T-helper 1 cell (primary cell): ENCODE measurements around the gene DPEP3.
"Not testable (repeated sequence)": the region's sequence is repeated elsewhere in the genome, so short reads cannot be mapped to it uniquely, and the experiment has no call there.

ENCODE experiments used
- DNase-seq, 5 donors: peaks; one replicate each; pipeline ENCODE4 v3.0.0-alpha.2; 2012 to 2020

DPEP3 gene

DNA sequence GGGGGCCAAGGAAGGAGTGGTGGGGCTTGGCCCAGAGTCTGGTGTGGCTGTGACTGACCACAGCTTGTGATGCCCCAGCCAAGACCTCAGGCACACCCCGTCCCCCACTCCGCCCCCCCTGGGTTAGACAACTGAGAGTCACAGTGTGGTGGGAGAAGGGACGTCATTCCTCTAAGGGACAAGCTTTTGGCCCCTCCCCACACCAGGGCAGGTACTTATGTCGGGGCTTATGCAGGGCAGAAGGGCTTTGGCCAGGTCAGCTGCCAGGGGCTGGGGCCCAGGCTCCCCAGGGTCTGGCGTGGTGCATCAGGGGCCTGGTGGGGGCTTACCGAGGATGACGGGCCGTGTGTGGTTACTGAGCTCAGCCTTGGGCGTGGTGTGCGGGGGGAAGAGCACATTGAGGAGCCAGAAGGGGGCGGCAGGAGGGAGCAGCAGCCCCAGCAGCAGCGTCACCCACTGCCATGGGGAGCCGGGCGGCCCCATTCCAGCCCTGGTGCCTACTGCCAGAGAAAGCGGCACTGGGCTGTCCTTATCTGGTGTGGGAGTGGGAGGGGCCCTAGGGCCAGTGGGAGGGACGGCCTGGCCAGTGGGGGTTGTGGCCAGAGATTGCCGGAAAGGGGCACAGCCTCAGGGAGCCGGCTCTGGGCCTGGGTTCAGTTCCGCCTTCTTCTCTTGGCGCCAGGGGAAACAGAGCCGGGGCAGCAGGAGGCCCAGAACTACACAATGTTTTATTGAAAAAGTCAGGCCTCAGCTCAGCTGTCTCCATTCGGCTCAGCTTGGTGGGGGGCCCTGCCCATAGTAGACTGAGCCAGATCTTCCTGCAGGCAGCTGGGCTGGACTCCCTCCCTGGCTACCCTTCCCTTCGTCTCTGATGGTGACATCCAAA is 36.4 kb downstream of the DPEP3 start, which contains the start of gene LCAT:
LCAT (minus strand) TSS at position 502 of the 886 bp plus-strand sequence; CDS start at position 483, 19 bp downstream.
- no peak for DNase-seq

DNA sequence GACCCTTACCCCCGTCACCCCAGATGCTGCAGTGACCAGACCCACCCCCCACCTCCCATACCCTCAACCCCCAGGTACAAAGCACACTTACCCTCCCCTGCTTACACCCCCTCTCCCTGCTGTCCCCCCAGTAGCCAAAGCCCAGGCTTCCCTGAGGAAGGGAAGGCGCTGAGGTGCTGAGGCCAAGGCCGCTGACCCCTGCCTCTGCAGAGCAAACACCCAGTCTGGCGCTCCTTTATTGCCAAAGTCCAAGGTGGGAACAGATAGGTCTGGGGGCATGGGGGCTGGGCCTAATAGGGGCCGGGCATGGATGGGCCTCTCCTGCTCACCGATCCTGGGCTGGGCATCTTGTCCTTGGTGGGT is 37.1 kb downstream of the DPEP3 start:
- DNase-seq: no peak

DNA sequence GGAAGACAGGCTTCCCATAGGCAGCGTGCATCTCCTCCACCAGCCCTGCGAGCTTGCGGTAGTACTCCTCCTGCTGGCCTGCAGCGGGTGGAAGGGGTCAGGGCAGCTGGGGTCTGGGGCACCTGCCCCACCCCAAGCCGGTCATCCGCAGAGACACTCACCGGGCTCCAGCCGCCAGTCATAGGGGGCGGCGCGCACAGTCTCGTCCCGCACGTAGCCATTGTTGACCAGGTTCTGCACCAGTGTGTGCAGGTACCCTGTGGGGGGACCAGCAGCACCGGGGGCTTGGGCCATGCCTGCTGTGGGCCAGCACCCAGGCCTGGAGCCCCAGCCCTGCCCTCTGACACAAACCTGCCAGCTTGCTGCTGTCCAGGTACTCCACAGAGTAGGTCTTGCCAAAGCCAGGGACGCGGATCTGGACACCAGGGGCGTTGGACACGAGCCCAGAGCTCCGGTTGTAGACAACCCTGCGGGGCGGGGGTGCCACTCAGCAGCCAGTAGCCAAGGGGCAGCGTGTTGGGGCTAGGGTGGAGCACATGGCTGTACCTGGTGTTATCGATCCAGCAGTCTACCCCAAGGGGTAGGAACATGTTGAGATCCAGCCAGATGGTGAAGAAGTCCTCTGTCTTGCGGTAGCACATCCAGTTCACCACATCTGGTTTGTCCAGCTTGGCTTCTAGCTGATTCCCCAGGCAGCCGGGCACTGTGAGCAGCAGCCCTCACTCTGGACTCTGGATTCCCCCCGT is 37.6 kb downstream of the DPEP3 start:
- DNase-seq: no peak

DNA sequence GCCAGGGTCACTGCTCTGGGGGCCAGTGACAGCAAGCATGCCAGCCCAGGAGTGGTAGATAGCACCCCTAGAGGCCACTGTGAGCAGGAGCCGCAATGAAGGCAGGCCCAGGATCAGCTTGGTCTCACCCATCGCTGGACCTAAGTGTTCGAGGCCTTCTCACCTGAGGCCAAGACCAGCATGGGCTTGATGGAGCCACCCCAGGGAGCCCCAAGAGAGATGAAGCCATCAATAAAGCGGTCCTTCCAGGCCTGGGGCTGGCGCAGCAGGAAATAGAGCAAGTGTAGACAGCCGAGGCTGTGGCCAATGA is 38.1 kb downstream of the DPEP3 start:
- DNase-seq: peak in 1 of 5 donors; percentile 38

DNA sequence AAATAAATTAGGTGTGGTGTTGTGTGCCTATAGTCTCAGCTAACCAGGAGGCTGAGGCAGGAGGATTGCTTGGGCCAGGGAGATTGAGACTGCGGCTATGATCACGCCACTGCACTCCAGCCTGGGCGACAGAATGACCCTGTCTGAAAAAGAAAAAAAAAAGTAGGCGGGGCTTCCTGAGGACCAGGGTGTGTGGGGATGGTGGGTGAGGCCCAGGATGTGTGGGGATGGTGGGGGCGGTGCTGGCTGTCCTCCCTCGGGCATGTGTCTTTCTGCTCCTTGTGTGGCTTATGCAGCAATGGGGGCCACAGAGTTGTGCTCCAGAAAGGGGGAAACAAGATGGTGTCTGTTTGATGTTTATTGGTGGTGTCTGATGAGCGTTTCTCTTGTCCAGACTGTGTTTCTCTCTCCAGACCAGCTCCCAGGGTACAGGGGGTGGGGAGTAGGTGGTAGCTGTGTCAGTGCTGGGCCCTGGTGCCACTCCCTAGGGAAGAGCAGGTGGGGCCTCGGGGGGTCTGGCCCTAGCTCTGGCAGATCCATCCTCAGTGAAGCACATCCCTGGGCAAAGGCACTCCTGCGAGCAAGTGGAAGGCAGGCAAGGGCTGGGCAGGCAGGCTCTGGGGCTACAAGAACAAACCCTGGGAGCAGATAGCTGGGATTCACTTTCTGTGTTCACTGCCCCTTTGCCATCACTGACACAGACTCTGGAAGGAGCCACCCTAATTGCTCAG is 38.7 kb downstream of the DPEP3 start:
- no peak for DNase-seq

DNA sequence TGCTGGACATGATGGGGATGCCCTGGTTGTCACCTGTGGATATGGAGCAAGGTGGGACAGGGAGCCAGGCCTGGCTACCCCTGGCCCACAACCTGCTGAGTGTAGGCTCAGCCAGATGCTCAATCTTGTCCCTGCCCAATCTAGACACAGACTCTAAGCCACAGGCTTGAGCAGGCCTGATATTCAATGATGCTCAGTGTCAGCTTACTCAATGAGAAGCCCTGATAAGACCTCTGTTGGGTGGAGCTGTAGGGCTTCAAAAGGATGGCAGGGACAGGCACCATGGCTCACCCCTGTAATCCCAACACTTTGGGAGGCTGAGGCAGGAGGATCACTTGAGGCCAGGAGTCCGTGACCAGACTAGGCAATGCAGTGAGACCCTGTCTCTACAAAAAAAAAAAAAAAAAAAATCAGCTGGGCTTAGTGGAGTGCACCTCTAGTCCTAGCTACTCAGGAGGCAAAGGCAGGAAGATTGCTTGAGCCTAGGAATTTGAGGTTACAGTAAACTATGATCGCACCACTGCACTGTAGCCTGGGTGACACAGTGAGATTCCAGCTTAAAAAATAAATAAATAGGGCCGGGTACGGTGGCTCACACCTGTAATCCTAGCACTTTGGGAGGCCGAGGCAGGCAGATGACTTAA is 39.7 kb downstream of the DPEP3 start:
- DNase-seq: no peak

DNA sequence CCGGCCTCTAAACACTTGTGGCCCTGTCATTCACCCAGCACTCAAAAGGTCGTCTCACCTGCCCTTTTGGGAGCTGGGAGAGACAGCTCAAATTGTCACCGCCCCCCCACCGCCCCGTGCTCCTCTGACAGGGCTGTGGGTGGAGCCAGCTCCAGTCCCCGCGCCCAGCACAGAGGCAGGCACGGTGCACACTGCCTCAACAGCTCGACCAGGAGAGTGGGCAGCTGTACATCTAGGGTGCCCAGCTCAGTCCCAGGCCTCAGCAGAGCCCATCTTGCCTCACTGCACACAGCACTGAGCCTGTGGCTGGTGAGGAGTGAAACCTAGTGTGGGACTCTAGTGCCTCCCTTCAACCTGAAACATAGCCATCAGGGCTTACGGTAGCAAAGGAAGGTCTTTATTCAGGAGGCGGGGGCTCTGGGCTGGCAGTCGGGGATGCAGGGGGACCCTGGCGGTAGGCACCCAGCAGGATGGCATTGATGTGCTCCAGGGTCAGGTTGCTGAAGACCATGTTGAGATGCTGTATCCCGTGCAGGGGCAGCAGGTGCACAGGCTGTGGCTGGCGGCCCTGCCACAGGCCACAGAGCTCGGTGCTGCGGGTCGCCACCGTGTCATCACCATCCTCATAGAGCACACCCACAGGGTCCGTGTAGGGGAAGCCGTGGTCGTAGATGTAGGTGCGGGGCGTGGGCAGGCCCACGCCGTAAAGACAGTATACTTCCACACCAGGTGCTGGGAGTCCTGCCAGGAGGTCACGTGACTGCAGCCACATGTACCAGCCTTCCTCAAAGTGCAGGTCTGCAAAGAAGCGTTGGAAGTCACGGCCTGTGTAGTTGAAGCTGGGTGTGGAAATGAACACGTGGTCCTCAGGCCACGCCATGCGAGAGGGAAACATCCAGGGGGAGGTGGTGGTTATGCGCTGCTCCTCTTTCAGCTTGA is 40.5 kb downstream of the DPEP3 start:
- peak in 2 of 5 donors; percentile 27 to 36 for DNase-seq

DNA sequence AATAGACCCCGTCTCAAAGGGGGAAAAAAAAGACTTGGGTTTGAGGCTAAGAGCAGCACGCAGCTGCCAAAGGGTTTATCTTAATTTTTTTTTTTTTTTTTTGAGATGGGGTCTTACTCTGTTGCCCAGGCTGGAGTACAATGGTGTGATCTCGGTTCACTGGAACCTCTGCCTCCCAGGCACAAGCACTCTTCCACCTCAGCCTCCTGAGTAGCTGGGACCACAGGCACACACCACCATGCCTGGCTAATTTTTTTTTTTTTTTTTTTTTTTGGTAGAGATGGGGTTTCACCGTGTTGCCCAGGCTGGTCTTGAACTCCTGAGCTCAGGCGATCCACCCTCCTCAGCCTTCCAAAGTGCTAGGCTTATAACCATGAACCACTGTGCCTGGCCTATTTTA is 42.6 kb downstream of the DPEP3 start:
- DNase-seq: not testable (repeated sequence)

DNA sequence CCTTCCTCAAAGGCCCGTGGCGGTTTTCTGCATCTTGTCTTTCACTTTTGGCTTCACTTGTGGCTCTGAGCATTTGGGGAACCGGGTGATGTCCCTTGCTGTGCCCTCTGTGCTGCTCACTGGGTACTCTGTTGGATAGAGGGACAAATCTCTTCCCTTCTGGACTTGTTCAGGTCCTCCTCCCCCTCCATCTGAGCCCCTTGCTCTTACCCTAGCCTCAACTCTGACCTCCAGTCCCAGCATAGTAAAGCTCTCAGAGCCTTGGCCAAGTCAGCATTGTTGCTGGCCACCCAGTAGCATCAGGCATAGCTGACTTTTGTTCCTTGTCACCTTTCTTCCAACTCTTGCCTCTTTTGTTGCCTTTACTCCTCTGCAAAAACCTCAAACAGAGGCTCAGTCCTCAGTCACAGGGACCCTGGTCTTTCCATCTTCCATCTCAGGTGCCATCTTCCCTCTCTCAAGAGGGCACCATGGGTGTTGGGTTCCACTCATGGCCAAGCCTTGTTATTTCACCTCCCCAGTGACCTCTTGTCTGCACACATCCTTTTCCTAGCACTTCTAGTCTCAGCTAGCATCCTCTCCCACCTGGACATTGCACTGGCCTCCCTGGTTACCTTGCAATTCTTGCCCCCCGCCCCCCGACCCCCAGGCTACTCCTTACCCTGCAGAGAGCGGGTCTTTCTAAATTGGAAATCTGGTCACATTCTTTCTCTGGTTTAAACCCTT is 43.3 kb downstream of the DPEP3 start:
- peak; percentile 48 to 90 (median 67) for DNase-seq

DNA sequence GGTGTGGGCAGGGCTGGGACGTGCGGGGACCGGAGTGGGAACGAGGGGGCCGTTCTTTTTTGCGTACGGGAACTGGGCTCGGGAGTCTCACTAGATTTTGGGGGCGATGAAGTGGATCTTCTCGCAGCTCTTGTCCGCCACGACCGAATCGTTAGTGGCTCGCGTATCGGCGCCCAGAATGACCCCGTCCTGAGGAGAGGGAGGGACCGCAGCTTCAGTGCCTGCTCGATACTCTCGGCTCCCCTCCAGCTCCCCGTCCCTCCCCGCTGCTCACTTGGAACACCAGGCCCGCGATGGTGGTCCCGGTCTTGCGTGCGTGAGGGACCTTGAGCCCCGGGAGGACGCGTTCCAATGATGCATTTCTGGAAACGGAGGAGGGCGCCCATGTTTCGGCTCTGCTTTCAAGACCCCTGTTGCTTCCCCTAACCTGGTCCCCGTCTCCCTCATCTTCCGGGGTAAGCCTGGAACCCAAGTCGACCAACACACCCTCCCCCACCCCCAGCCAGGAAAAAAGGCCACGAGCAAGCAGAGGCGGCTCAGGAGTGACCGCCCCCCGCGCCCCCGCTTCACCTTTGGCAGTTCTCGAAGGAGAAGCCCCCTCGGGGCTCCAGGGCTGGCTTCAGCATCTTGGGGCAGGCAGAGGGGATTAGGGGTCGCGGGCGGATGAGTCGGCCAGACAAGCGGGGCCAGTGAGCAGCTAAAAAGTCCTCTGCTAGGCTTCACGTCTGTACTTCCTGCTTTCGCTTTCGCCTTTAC is 44.0 kb downstream of the DPEP3 start, which contains the start of gene PSMB10:
PSMB10 (minus strand) TSS at position 727 of the 756 bp plus-strand sequence; CDS start at position 626, 101 bp downstream.
- DNase-seq: peak in 1 of 5 donors; percentile 10

DNA sequence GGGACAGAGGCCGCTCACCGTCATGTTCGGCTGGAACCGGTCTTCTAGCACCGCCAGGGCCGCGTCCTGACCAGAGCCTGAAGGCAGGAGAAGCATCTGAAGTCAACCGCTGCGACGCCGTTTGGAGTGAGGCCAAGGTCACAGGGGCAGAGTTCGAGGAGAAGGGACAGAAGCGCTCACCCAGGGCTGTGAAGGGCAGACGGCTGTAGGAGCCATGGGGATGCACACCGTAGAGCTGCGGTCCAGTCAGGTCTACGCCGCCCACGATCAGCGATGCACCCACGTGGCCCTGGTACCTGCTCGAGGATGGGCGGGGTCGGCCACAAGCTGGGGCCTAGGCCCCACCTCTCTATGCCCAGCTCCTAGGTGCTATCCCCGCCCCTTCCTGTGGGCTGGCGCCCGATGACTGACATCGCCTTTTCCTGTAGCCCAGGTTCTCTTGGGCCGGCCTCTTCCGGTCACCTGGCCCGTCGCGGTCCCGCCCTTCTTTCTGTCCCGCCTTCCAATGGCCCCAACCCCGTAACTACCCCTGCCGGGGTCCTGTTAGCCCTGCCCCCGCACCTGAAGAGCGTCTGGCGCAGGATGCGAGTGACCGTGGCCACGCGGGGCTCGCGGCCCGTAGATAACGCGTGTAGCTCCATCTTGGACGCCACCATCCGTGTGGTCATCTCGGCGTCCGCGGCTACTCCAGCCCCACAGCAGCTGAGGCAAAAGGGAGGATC is 44.7 kb downstream of the DPEP3 start:
- peak; percentile 94 to 96 (median 95) for DNase-seq

DNA sequence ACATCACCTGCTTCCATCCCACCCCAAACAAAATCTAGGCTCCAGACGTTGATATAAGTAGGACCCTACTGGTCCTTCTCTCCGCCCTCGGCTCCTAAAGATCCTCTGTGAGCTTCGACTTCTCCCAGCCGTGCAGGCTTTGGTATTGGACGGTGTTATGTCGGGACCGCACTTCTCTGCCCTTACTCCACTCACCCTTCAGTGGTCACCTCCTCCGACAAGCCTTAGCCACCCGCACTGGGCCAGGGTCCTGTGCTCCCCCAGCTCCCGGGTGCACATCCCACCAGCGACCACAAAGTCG is 45.2 kb downstream of the DPEP3 start:
- no peak for DNase-seq

DNA sequence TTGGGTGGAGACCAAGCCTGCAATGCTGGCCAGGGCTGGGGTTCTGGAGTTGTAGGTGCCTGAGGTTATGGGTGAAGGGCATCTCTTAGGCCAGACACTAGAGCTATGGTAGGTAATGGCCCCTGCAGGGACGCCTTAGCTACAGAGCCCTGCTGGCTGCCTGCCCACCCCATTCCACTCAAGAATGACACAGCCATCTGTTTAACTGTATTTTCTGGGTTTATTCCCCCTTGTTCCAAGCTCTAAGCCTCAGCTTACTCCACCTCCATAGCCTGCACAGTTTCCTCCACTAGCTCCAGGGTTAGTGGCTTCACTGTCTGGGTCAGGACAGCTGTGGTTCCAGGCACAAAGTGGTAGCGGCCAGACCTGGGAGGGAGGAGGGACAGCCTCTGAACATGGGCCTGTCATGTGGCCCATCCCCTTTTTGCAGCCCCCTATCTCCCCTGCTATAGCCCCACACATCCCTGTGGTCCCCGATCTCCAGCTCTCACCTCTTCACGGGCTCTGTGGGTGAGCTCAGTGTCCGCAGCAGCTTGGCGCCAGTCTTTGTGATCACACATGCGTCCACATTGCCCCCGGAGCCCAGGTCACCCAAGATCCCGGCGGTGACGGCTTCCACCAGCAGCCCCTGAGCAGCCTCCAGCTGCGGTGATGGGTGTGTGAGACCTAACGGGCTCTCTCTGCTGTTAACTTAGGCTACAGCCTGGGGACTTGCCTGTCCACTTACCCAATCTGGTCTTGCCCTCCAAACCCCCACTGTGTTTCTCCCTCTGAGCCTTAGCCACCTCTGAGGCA is 45.8 kb downstream of the DPEP3 start:
- DNase-seq: no peak

DNA sequence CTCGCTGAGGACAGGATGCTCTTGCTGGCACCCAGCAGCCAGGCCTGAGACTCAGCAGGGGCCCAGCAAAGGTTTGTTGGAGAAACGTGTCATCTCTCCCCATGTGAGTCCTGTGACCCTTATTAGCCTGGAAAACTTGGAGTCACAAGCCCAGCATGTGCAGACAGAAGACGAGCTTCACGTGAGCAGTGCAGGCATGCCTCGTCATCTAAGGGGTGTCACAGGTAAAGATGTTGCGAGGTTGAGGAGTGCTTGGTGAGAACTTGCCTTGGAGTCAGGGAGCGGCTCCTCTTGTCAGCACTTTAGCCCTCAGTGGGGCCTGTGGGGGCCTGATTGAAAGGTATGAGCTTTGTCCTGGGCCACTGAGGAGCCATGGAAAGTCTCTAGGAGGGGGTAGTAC is 46.5 kb downstream of the DPEP3 start:
- no peak for DNase-seq

DNA sequence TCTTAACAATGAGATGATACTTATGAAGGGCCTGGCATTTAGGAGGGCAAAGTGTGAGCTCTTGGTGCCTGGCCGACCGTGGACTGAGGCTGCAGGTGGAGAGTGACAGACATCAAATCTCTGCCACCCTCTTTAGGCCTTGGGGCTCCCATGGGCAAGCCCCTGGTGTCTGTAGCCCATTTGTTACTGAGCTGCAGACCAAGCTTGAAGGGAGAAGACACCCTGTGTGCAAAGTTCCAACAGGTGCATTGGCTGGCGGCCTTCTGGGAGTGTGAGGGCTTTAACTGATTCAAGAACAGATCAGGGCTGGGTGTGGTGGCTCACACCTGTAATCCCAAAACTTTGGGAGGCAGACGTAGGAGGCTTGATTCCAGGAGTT is 47.8 kb downstream of the DPEP3 start:
- DNase-seq: no peak

DNA sequence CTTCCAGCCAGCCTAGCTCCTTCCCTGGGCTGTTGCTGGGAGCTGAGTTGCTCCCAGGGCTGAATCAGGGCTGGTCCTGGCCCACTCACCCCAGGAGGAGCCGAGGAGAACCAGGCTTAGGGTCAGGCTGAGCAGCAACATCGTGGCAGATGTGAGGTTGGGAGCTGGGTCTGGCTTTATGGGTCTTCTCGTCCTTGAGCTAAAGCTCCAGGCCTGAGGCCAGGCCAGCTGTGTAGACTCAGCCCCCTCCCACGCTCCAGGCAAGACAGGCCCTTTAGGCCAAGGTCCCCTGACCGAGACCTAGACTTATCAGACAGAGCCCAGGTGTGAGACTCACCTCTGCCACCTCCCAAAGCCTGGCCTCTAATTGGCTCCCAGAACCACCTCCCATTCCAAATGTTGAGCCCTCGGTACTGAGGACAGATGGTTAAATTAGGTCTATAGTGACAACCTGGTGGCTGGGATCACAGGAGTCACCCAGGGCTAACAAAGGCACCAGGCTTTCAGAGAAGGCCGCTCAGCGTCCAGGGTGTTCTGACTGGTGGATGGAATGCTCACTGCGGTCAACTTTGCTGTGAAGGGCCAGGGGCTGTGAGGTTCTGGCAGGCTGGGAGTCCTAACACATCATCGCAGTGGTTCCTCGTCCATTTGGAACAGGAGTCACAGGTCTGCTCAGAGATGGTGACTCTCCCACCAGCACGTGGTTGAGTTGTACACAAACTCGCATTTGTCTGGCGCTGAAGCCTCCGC is 48.4 kb downstream of the DPEP3 start, which contains the start of gene CTRL:
CTRL (minus strand) TSS at position 151 of the 750 bp plus-strand sequence; CDS start at position 141, 10 bp downstream.
- DNase-seq: no peak

DNA sequence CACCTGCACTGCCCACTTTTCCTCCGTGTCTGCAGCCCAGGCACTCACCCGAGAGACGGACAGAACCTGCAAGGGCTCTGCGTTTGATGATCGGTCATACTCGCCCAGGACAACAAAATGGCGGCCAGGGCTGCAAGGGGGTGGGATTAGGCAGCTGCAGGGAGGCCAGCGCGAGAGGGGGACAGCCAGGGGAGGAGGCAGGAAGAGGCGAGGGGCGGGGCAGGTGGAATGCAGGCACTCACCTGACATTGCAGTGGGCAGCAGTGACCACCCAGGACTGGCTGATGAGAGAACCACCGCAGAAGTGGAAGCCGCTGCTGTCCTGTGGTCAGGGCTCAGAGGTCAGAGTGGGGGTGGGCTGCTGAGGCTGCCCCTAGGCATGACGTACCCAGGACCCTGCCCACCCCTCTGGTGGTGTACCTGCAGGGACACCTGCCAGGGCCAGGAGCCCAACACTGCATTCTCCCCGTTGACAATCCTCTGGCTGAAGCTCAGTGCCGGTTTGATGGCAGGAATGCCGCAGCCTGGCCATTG is 49.6 kb downstream of the DPEP3 start:
- no peak for DNase-seq

DNA sequence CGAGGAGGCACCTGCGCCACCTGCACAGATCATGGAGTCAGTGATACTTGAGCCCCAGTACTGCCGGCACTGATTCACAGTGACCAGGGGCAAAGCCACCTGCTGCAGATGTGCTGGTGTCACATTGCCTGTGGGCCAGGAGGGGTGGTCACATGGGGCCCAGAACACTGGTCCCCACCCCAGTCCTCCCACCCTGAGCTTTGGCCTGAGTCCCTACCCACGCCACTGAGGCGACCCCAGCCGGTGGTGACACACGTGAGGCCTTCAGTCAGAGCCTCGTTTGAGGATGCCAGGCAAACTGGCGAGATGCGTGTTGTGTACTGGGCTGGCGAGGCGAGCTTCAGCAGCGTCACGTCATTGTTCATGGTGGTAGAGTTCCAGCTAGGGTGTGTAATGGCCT is 50.1 kb downstream of the DPEP3 start:
- DNase-seq: no peak
